Neural progenitor cell (in vitro differentiated cells): ENCODE data around the gene NR2F1-AS1. TPM values are rescaled to one million over a fixed set of nuclear protein-coding genes. Genes with fewer than 3 reads are reported as not detected.

Experiments
- DNase-seq: peaks from one replicate; pipeline ENCODE4 v3.0.0-alpha.2; 2016; ENCODE audit warnings: low spot score
- H2AFZ ChIP-seq: fragments of 200-600 bp; sonication (generic); replicated peaks from 2 replicates; pipeline ENCODE4 v1.6.1; 2016; ENCODE audit warnings: antibody characterized with exemption
- H3F3A ChIP-seq: fragments of 200-600 bp; sonication (generic); 2 replicates; pipeline ENCODE4 v1.6.1; 2016; ENCODE audit warnings: antibody characterized with exemption, low read depth
- H3K27ac ChIP-seq: fragments of 200-600 bp; sonication (generic); 2 replicates; pipeline ENCODE4 v1.5.1; 2016; ENCODE audit warnings: mild to moderate bottlenecking
- H3K27me3 ChIP-seq: fragments of 200-600 bp; sonication (generic); 2 replicates; pipeline ENCODE4 v1.6.1; 2016; ENCODE audit warnings: mild to moderate bottlenecking, moderate library complexity
- H3K36me3 ChIP-seq: fragments of 200-600 bp; sonication (generic); 2 replicates; pipeline ENCODE4 v1.5.1; 2016
- H3K4me1 ChIP-seq: fragments of 200-600 bp; sonication (generic); 2 replicates; pipeline ENCODE4 v1.6.1; 2016; ENCODE audit warnings: mixed run types
- H3K4me2 ChIP-seq: fragments of 200-600 bp; sonication (generic); 2 replicates; pipeline ENCODE4 v1.6.1; 2016
- H3K4me3 ChIP-seq: fragments of 200-600 bp; sonication (generic); 2 replicates; pipeline ENCODE4 v1.5.1; 2016
- H3K79me2 ChIP-seq: fragments of 200-600 bp; sonication (generic); 2 replicates; pipeline ENCODE4 v1.6.1; 2016; ENCODE audit warnings: low read depth
- H3K9ac ChIP-seq: fragments of 200-600 bp; sonication (generic); 2 replicates; pipeline ENCODE4 v1.6.1; 2016
- H3K9me3 ChIP-seq: fragments of 200-600 bp; sonication (generic); 2 replicates; pipeline ENCODE4 v1.5.1; 2016; ENCODE audit warnings: low read depth
- H4K20me1 ChIP-seq: fragments of 200-600 bp; sonication (generic); 2 replicates; pipeline ENCODE4 v1.6.1; 2016; ENCODE audit warnings: low read depth
- H3K27ac Mint-ChIP-seq: 3 replicates; pipeline ENCODE4 v1.8.0; 2021; ENCODE audit warnings: mixed read lengths
- H3K27me3 Mint-ChIP-seq: 2 replicates; pipeline ENCODE4 v1.8.0; 2022; ENCODE audit warnings: low read depth, mild to moderate bottlenecking, inconsistent platforms, moderate library complexity, mixed read lengths; ENCODE audit not compliant: insufficient read depth
- H3K36me3 Mint-ChIP-seq: 3 replicates; pipeline ENCODE4 v1.8.0; 2021; ENCODE audit warnings: mixed read lengths
- H3K4me1 Mint-ChIP-seq: 3 replicates; pipeline ENCODE4 v1.8.0; 2021; ENCODE audit warnings: mixed read lengths
- H3K4me3 Mint-ChIP-seq: 3 replicates; pipeline ENCODE4 v1.8.0; 2021; ENCODE audit warnings: mild to moderate bottlenecking, moderate library complexity, mixed read lengths
- H3K9me3 Mint-ChIP-seq: 3 replicates; pipeline ENCODE4 v1.8.0; 2020; ENCODE audit warnings: mixed read lengths
- CTCF ChIP-seq: fragments of 200-600 bp; sonication (generic); IDR thresholded peaks from 2 replicates; pipeline ENCODE4 v1.5.1; 2017; ENCODE audit warnings: antibody characterized with exemption, mild to moderate bottlenecking
- EZH2 ChIP-seq: fragments of 200-600 bp; sonication (generic); IDR thresholded peaks from 2 replicates; pipeline ENCODE4 v1.6.1; 2017; ENCODE audit warnings: antibody characterized with exemption, mild to moderate bottlenecking, moderate library complexity
- EZH2phosphoT487 ChIP-seq: fragments of 200-600 bp; sonication (generic); IDR thresholded peaks from 2 replicates; pipeline ENCODE4 v1.6.1; 2017; ENCODE audit warnings: antibody characterized with exemption
- total RNA-seq: library from RNA; depleted of rRNA; stranded (reverse); fragments of >200 nt; gene quantifications from 2 replicates; pipeline ENCODE4 v1.2.3, GENCODE V29; 2015; ENCODE audit warnings: low replicate concordance

The NR2F1-AS1 gene
- total RNA-seq, 1 donor from 2014 or later, result 9.3 TPM

GRCh38 chr5:93417490-93417889 is 163.5 kb downstream of the NR2F1-AS1 start:
- Histone ChIP-seq H3K79me2 (no peaks in the 10 kb centered on the region), H3K36me3 (no peaks in the 10 kb centered on the region), H4K20me1 (no peaks in the 10 kb centered on the region), H3K9ac (no peak overlapping the region), H3K27me3 (no peaks in the 10 kb centered on the region), H2AFZ (no peak overlapping the region), H3F3A (peaks cover 24% of the 10 kb centered on the region), H3K4me3 (no peak overlapping the region), H3K27ac (no peak overlapping the region), H3K9me3 (no peaks in the 10 kb centered on the region), H3K4me2 (no peak overlapping the region), H3K4me1 (peaks cover 39% of the 10 kb centered on the region)
- peaks cover 54% of the 10 kb centered on the region for H3K4me1 Mint-ChIP-seq
- H3K27ac Mint-ChIP-seq, result peak overlapping the region; percentile 51
- H3K36me3 Mint-ChIP-seq, result peaks cover 5% of the 10 kb centered on the region
- TF ChIP-seq EZH2, result no peak
- TF ChIP-seq CTCF, result no peak
- no peak for TF ChIP-seq EZH2phosphoT487
- H3K4me3 Mint-ChIP-seq, result peak overlapping the region; percentile 33
- DNase-seq, result no peak
- no peaks in the 10 kb centered on the region for H3K9me3 Mint-ChIP-seq
- H3K27me3 Mint-ChIP-seq, result peaks cover 2% of the 10 kb centered on the region

DNA sequence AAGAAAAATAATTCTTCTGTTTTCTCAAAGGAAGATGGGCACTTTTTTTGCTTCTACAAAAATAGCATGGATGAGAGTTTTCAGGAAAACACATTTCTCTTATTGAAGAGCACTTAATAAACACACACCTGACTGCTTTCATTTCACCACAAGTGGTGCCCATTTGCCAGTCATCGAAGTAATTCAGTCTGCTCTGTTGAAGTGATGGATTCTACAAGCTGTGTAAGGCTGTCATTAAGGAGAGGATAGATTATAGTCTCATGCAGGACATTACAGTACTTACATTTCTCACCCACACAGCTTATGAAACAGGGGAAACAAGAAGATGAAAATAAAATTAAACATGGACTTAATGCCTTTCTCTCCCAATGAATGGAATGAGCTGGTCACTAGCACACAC is 165.2 kb downstream of the NR2F1-AS1 start:
- Mint-ChIP-seq H3K27ac (no peak overlapping the region), H3K36me3 (peaks cover 12% of the 10 kb centered on the region), H3K9me3 (peaks cover 2% of the 10 kb centered on the region), H3K27me3 (peaks cover 2% of the 10 kb centered on the region), H3K4me1 (peaks cover 42% of the 10 kb centered on the region), H3K4me3 (no peak overlapping the region)
- H3K4me3 ChIP-seq, result no peak overlapping the region
- H2AFZ ChIP-seq, result no peak overlapping the region
- no peak overlapping the region for H3K27ac ChIP-seq
- no peak for DNase-seq
- H3K79me2 ChIP-seq, result no peaks in the 10 kb centered on the region
- H4K20me1 ChIP-seq, result no peaks in the 10 kb centered on the region
- no peak overlapping the region for H3K4me2 ChIP-seq
- H3K27me3 ChIP-seq, result no peaks in the 10 kb centered on the region
- no peaks in the 10 kb centered on the region for H3K36me3 ChIP-seq
- peaks cover 24% of the 10 kb centered on the region for H3K4me1 ChIP-seq
- TF ChIP-seq CTCF (no peak), EZH2 (no peak)
- peaks cover 8% of the 10 kb centered on the region for H3F3A ChIP-seq
- no peak overlapping the region for H3K9ac ChIP-seq
- H3K9me3 ChIP-seq, result no peaks in the 10 kb centered on the region

DNA sequence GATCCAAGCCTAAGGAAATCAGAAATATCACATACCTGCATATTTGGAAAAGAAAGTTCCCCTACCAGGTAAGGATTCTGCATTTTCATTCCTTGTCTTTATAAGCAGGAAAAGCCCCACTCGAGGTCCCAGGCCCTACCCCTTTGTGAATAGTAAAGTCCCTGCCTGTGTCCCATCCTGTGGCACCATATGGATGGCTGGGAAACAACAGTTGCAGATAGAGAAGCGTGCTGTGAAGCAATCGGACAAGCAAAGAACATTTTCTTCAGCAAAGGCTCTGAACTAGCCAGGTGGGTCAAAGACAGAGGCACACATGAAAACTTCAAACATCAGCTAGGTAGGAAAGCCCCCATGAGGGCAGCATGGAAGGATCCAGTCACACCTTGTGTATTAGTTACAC is 169.3 kb downstream of the NR2F1-AS1 start:
- no peaks in the 10 kb centered on the region for H3K79me2 ChIP-seq
- H3K4me2 ChIP-seq, result no peak overlapping the region
- no peak overlapping the region for H3K27ac ChIP-seq
- DNase-seq, result no peak
- H3K9ac ChIP-seq, result no peak overlapping the region
- H3K36me3 ChIP-seq, result no peaks in the 10 kb centered on the region
- no peaks in the 10 kb centered on the region for H3K9me3 ChIP-seq
- peaks cover 2% of the 10 kb centered on the region for H3K9me3 Mint-ChIP-seq
- H3K4me3 Mint-ChIP-seq, result no peak overlapping the region
- peaks cover 13% of the 10 kb centered on the region for H3K36me3 Mint-ChIP-seq
- no peak overlapping the region for H3K27ac Mint-ChIP-seq
- H3K27me3 ChIP-seq, result no peaks in the 10 kb centered on the region
- H2AFZ ChIP-seq, result no peak overlapping the region
- H3K27me3 Mint-ChIP-seq, result peaks cover 2% of the 10 kb centered on the region
- H3K4me1 Mint-ChIP-seq, result peaks cover 47% of the 10 kb centered on the region
- peaks cover 11% of the 10 kb centered on the region for H3F3A ChIP-seq
- H3K4me3 ChIP-seq, result no peak overlapping the region
- TF ChIP-seq CTCF (no peak), EZH2 (no peak), EZH2phosphoT487 (no peak)
- H4K20me1 ChIP-seq, result no peaks in the 10 kb centered on the region
- H3K4me1 ChIP-seq, result peaks cover 18% of the 10 kb centered on the region

DNA sequence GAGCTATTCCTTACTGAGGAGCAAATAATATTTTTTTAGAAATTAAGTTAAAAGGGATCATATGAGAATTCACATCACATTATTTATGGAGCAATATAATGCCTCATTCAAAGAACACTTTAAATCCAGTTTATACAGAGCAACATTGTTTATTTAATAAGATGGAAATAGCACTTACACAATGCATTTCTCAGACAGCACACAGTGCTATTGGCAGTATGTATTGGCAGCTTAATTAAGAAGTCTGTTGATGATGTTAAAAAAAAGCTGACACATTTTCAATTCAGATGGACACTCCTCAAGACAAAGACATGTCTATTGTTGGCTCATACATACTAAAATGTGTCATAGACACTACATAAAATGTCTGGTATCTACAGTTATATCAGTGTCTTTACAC is 171.3 kb downstream of the NR2F1-AS1 start:
- no peak overlapping the region for H3K4me3 Mint-ChIP-seq
- Histone ChIP-seq H3K79me2 (no peaks in the 10 kb centered on the region), H3K9ac (no peak overlapping the region), H3F3A (peaks cover 17% of the 10 kb centered on the region), H2AFZ (no peak overlapping the region), H3K4me1 (peaks cover 23% of the 10 kb centered on the region), H4K20me1 (no peaks in the 10 kb centered on the region), H3K27me3 (no peaks in the 10 kb centered on the region), H3K9me3 (no peaks in the 10 kb centered on the region), H3K4me2 (no peak overlapping the region), H3K27ac (no peak overlapping the region), H3K36me3 (no peaks in the 10 kb centered on the region), H3K4me3 (no peak overlapping the region)
- peaks cover 6% of the 10 kb centered on the region for H3K9me3 Mint-ChIP-seq
- peaks cover 47% of the 10 kb centered on the region for H3K4me1 Mint-ChIP-seq
- DNase-seq, result no peak
- H3K27ac Mint-ChIP-seq, result no peak overlapping the region
- TF ChIP-seq CTCF (no peak), EZH2phosphoT487 (no peak), EZH2 (no peak)
- H3K36me3 Mint-ChIP-seq, result peaks cover 17% of the 10 kb centered on the region
- peaks cover 2% of the 10 kb centered on the region for H3K27me3 Mint-ChIP-seq
